ENCODE measurements around the gene RAB14. TPM values are rescaled to one million over a fixed set of nuclear protein-coding genes. Genes with fewer than 3 reads are reported as not detected.
A peak's percentile ranks its signal among the peaks of the same experiment; 100 is the strongest.
"Not testable (repeated sequence)": the region's sequence is repeated elsewhere in the genome, so short reads cannot be mapped to it uniquely, and the experiment has no call there.

RAB14 gene
- total RNA-seq, 3 donors from 2014 or later: 70.1 to 87.2 (median 76.2) TPM

DNA sequence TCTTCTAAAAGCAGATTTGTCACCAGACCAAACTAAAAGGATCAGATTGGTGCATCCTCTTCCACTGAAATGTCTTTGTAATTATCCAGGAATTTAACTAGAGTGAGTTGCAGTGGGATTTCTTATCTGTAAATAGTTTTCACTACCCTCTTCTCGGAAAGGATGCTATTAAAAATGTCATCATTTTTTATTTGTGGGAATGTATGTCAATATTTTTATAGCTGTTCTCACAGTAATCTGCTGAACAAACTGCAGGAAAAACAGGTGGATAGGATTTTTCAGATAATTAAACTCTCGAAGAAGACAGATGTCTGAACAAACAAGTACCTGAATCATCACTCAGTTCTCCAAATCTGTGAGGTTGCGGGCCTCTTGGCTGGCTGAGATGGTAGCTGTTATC lies 62.7 kb downstream of the RAB14 start:
- DNase-seq: no peak
- TF ChIP-seq, protein P1, sequence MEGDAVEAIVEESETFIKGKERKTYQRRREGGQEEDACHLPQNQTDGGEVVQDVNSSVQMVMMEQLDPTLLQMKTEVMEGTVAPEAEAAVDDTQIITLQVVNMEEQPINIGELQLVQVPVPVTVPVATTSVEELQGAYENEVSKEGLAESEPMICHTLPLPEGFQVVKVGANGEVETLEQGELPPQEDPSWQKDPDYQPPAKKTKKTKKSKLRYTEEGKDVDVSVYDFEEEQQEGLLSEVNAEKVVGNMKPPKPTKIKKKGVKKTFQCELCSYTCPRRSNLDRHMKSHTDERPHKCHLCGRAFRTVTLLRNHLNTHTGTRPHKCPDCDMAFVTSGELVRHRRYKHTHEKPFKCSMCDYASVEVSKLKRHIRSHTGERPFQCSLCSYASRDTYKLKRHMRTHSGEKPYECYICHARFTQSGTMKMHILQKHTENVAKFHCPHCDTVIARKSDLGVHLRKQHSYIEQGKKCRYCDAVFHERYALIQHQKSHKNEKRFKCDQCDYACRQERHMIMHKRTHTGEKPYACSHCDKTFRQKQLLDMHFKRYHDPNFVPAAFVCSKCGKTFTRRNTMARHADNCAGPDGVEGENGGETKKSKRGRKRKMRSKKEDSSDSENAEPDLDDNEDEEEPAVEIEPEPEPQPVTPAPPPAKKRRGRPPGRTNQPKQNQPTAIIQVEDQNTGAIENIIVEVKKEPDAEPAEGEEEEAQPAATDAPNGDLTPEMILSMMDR (IDR thresholded peaks at IDR 0.05): no peak
- no peak for ATAC-seq
- Histone ChIP-seq H3K4me3 (no peak overlapping the region), H3K4me1 (ENCODE audit: low read depth) (no peaks in the 10 kb centered on the region), H3K9me3 (no peaks in the 10 kb centered on the region), H3K36me3 (ENCODE audit: low read depth) (no peaks in the 10 kb centered on the region)
- intact Hi-C loops (cut with DNase I, micrococcal nuclease): no loop called here

DNA sequence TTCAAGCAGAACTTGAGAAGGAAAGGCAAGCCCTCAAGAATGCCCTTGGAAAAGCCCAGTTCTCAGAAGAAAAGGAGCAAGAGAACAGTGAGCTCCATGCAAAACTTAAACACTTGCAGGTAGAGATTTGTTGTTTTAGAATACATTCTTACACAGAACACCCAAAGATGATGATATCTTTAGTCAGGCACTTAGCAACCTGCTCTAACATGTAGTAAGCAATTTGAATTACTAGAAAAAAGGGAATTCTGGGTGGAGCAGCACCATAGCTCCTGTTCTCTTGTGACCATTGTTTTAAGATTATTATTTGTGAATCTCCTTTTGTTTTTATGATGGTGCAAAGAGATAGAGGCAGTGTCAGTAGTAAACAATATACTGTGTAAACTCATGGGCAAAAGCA lies 63.1 kb downstream of the RAB14 start:
- intact Hi-C loops (cut with DNase I, micrococcal nuclease): no loop called here
- ATAC-seq (no peak), DNase-seq (no peak)
- TF ChIP-seq, protein P1 (IDR thresholded peaks at IDR 0.05): no peak
- no peaks in the 10 kb centered on the region for H3K36me3 ChIP-seq (ENCODE audit: low read depth)
- no peak overlapping the region for H3K4me3 ChIP-seq
- no peaks in the 10 kb centered on the region for H3K4me1 ChIP-seq (ENCODE audit: low read depth)
- H3K9me3 ChIP-seq: no peaks in the 10 kb centered on the region

DNA sequence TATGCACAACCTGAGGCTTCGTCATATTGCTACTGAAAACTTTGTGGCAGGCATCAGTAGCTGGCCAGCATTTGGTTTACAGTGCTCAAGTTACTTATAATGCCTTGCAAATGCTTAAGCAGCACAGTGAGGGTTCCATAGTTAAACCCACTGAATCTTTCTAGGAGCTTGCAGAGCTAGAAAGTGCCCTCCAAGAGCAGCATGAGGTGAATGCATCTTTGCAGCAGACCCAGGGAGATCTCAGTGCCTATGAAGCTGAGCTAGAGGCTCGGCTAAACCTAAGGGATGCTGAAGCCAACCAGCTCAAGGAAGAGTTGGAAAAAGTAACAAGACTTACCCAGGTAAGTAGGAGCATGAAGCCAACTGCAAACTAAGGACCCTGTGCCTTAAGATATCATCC lies 66.0 kb downstream of the RAB14 start:
- intact Hi-C loops (cut with DNase I, micrococcal nuclease): no loop called here
- H3K4me3 ChIP-seq: no peak overlapping the region
- ATAC-seq: no peak
- DNase-seq: no peak
- no peaks in the 10 kb centered on the region for H3K4me1 ChIP-seq (ENCODE audit: low read depth)
- TF ChIP-seq, protein P1 (IDR thresholded peaks at IDR 0.05): no peak
- H3K36me3 ChIP-seq (ENCODE audit: low read depth): no peaks in the 10 kb centered on the region
- no peaks in the 10 kb centered on the region for H3K9me3 ChIP-seq

DNA sequence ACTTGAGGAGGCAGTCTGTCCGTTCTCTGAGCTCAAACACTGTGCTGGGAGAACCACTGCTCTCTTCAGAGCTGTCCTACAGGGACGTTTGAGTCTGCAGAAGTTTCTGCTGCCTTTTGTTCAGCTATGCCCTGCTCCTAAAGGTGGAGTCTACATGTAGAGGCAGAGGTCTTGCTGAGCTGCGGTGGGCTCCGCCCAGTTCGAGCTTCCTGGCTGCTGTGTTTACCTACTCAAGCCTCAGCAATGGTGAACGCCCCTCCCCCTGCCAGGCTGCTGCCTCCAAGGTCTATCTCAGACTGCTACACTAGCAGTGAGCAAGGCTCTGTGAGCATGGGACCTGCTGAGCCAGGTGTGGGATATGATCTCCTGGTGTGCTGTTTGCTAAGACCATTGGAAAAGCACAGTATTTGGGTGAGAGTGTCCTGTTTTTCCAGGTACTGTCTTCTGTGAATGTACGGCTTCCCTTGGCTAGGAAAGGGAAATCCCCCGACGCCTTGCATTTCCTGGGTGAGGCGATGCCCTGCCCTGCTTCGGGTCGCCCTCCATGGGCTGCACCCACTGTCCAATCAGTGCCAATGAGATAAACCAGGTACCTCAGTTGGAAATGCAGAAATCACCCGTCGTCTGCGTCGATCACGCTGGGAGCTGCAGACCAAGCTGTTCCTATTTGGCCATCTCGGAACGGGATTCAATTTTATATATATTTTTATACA lies 68.4 kb downstream of the RAB14 start:
- peak; percentile 77 for ATAC-seq

DNA sequence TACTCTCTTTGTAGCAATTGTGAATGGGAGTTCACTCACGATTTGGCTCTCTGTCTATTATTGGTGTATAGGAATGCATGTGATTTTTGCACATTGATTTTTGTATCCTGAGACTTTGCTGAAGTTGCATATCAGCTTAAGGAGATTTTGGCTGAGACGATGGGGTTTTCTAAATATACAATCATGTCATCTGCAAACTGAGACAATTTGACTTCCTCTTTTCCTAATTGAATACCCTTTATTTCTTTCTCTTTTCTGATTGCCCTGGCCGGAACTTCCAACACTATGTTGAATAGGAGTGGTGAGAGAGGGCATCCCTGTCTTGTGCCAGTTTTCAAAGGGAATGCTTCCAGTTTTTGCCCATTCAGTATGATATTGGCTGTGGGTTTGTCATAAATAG lies 72.3 kb downstream of the RAB14 start:
- H3K4me3 ChIP-seq; H3K4me1 ChIP-seq (ENCODE audit: low read depth); H3K9me3 ChIP-seq; H3K36me3 ChIP-seq (ENCODE audit: low read depth); ATAC-seq; DNase-seq; intact Hi-C loops (cut with DNase I, micrococcal nuclease): not testable (repeated sequence)

More for the DNA sequence above, 68.4 kb downstream of the RAB14 start:
- no peak overlapping the region for H3K4me3 ChIP-seq
- H3K4me1 ChIP-seq (ENCODE audit: low read depth): no peaks in the 10 kb centered on the region
- H3K9me3 ChIP-seq: no peaks in the 10 kb centered on the region
- DNase-seq: peak; percentile 69 to 88 (median 72)
- TF ChIP-seq, protein P1 (IDR thresholded peaks at IDR 0.05): no peak
- H3K36me3 ChIP-seq (ENCODE audit: low read depth): no peaks in the 10 kb centered on the region
- intact Hi-C loops (cut with DNase I, micrococcal nuclease): no loop called here

Other genes starting within 250 kb of the RAB14 start
- 1 to 10 TPM in 2 of 3 donors, under 1 TPM in 1; 0.58 to 3.8 (median 1.3) TPM for gene C5, start 151.6 kb downstream of the RAB14 start, total RNA-seq
- 10 to 100 TPM in 1 of 3 donors, 1 to 10 TPM in 2; 9.6 to 12.4 (median 9.7) TPM for gene CNTRL, start 126.9 kb downstream of the RAB14 start, total RNA-seq
- gene GSN, start 66.3 kb upstream of the RAB14 start, total RNA-seq: 100 to 1,000 TPM; 443 to 952 (median 937) TPM
- 100 to 1,000 TPM in 2 of 3 donors, 10 to 100 TPM in 1; 79.7 to 335 (median 199) TPM for gene STOM, start 168.4 kb upstream of the RAB14 start, total RNA-seq